Right lobe of liver (tissue), 4 donors: ENCODE data around the gene CTNNBIP1.

Source experiments
- POLR2A ChIP-seq: fragments of 450-650 bp; IDR thresholded peaks from one replicate; pipeline ENCODE4 v1.6.1; 2017; ENCODE audit warnings: antibody characterized with exemption, mild to moderate bottlenecking
- TF ChIP-seq, protein P1 (sequence below), 4 donors: fragments of 200-600 bp in 3 of 4; fragments of 450-650 bp in 1 of 4; IDR thresholded peaks; one replicate each; pipeline versions ENCODE4 v1.5.1 to v1.8.0; 2016 to 2022; ENCODE audit warnings: antibody characterized with exemption in 4 of 4, mild to moderate bottlenecking in 2 of 4
- donor health status: DM: no; HTN: no; CAD: no.
- donor health status: DM: no; HTN: no; CAD: no.
- donor health status: DM: no; HTN: yes; CAD: no.

DNA sequence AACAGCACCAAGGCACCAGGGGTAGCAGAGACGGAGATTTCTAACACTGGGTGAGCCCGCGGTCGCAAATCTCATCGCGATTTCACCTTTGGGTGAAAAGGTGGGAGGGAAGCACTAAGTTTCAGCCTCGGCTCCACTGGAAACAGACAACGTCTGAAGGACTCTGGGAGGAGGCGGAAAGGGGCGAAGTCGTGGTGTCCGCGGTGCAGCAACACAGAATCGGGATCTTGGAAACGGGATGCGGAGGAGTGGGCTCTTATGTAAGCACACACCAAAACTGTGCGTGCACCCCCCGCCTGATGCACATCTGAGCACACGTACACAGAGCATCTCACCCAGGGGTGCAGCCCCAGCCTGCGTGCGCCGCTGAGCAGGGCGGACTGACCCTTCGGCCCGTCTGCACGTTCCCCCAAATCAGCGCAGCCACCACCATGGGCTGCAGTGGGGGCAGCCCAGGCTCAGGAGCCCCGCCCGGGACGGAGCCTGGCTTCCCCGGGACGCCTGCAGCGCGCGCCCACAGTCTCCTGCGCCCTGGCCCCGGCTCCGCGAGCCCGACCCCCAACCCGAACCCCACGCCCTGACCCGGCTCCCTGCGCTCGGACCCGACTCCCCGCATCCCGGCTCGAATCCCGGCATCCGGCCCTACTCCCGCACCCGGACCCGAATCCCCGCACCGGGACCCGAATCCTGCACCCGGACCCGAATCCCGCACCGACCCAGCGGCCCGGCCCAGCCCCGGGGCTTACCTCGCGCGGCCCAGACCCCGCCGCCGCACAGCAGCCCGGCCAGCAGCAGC is 87.0 kb downstream of the CTNNBIP1 start:
- TF ChIP-seq, protein P1, sequence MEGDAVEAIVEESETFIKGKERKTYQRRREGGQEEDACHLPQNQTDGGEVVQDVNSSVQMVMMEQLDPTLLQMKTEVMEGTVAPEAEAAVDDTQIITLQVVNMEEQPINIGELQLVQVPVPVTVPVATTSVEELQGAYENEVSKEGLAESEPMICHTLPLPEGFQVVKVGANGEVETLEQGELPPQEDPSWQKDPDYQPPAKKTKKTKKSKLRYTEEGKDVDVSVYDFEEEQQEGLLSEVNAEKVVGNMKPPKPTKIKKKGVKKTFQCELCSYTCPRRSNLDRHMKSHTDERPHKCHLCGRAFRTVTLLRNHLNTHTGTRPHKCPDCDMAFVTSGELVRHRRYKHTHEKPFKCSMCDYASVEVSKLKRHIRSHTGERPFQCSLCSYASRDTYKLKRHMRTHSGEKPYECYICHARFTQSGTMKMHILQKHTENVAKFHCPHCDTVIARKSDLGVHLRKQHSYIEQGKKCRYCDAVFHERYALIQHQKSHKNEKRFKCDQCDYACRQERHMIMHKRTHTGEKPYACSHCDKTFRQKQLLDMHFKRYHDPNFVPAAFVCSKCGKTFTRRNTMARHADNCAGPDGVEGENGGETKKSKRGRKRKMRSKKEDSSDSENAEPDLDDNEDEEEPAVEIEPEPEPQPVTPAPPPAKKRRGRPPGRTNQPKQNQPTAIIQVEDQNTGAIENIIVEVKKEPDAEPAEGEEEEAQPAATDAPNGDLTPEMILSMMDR (IDR thresholded peaks at IDR 0.05): no peak
- no peak for TF ChIP-seq POLR2A
